SK-N-SH treated with all-trans-retinoic acid at 6 μM for 48 hours (cell line): Measurements from ENCODE around the gene BNC2.

Experiments
- ATAC-seq: fragments of 200-7000 bp; cut with Tn5 transposase; 3 replicates; pipeline ENCODE4 v1.9.1; 2020; ENCODE audit warnings: mild to moderate bottlenecking, moderate library complexity
- ARNTL ChIP-seq: fragments of 450-650 bp; formaldehyde crosslinking; IDR thresholded peaks from 2 replicates; pipeline ENCODE4 v1.5.0; 2020; ENCODE audit warnings: low read depth, mild to moderate bottlenecking, moderate library complexity, borderline replicate concordance
- CSDC2 ChIP-seq: fragments of 250-450 bp; sonication (Bioruptor Pico); IDR thresholded peaks from 2 replicates; pipeline ENCODE4 v1.5.0; 2020; ENCODE audit warnings: mild to moderate bottlenecking, moderate library complexity
- CSRNP3 ChIP-seq: fragments of 250-450 bp; sonication (Bioruptor Pico); IDR thresholded peaks from 2 replicates; pipeline ENCODE4 v1.5.1; 2021; ENCODE audit warnings: mild to moderate bottlenecking, moderate library complexity
- ESRRG ChIP-seq: fragments of 250-450 bp; sonication (Bioruptor Pico); IDR thresholded peaks from 2 replicates; pipeline ENCODE4 v1.6.1; 2021; ENCODE audit warnings: mild to moderate bottlenecking
- GLIS3 ChIP-seq: fragments of 250-450 bp; sonication (Bioruptor Pico); IDR thresholded peaks from 2 replicates; pipeline ENCODE4 v1.5.0; 2020; ENCODE audit warnings: mild to moderate bottlenecking, moderate library complexity
- ISL1 ChIP-seq: fragments of 250-450 bp; sonication (Bioruptor Pico); IDR thresholded peaks from 2 replicates; pipeline ENCODE4 v2.1.2; 2022; ENCODE audit warnings: mild to moderate bottlenecking, moderate library complexity
- OSR1 ChIP-seq: fragments of 250-450 bp; sonication (Bioruptor Pico); IDR thresholded peaks from 2 replicates; pipeline ENCODE4 v1.8.0; 2022; ENCODE audit warnings: moderate library complexity, mild to moderate bottlenecking, inconsistent platforms
- PATZ1 ChIP-seq: fragments of 250-450 bp; sonication (Bioruptor Pico); IDR thresholded peaks from 2 replicates; pipeline ENCODE4 v1.8.0; 2020; ENCODE audit warnings: mild to moderate bottlenecking, moderate library complexity, borderline replicate concordance
- POU6F1 ChIP-seq: fragments of 250-450 bp; sonication (Bioruptor Pico); IDR thresholded peaks from 2 replicates; pipeline ENCODE4 v1.8.0; 2021; ENCODE audit warnings: low read depth, mild to moderate bottlenecking, moderate library complexity, borderline replicate concordance
- PPARA ChIP-seq: fragments of 250-450 bp; sonication (Bioruptor Pico); IDR thresholded peaks from 2 replicates; pipeline ENCODE4 v1.5.0; 2020; ENCODE audit warnings: mild to moderate bottlenecking, borderline replicate concordance
- RARB ChIP-seq: fragments of 250-450 bp; sonication (Bioruptor Pico); IDR thresholded peaks from 2 replicates; pipeline ENCODE4 v1.8.0; 2021; ENCODE audit warnings: mild to moderate bottlenecking, moderate library complexity
- TCF4 ChIP-seq: fragments of 250-450 bp; sonication (Bioruptor Pico); IDR thresholded peaks from 2 replicates; pipeline ENCODE4 v1.8.0; 2021; ENCODE audit warnings: mild to moderate bottlenecking, moderate library complexity, borderline replicate concordance
- TOX ChIP-seq: fragments of 250-450 bp; sonication (Bioruptor Pico); IDR thresholded peaks from 2 replicates; pipeline ENCODE4 v1.8.0; 2021; ENCODE audit warnings: mild to moderate bottlenecking, moderate library complexity, borderline replicate concordance
- TSHZ2 ChIP-seq: fragments of 250-450 bp; sonication (Bioruptor Pico); IDR thresholded peaks from 2 replicates; pipeline ENCODE4 v1.5.0; 2020; ENCODE audit warnings: mild to moderate bottlenecking, moderate library complexity
- ZC3H10 ChIP-seq: fragments of 250-450 bp; sonication (Bioruptor Pico); IDR thresholded peaks from 2 replicates; pipeline ENCODE4 v1.5.1; 2021; ENCODE audit warnings: mild to moderate bottlenecking, moderate library complexity
- ZFP3 ChIP-seq: fragments of 250-450 bp; sonication (Bioruptor Pico); IDR thresholded peaks from 2 replicates; pipeline ENCODE4 v1.5.0; 2020; ENCODE audit warnings: mild to moderate bottlenecking, moderate library complexity
- ZFP30 ChIP-seq: fragments of 450-650 bp; formaldehyde crosslinking; IDR thresholded peaks from 2 replicates; pipeline ENCODE4 v1.5.0; 2022; ENCODE audit warnings: mild to moderate bottlenecking, moderate library complexity
- ZNF565 ChIP-seq: fragments of 450-650 bp; formaldehyde crosslinking; conservative IDR thresholded peaks from 2 replicates; pipeline ENCODE4 v1.5.0; 2020; ENCODE audit warnings: low read depth, mild to moderate bottlenecking, moderate library complexity
- ZNF70 ChIP-seq: fragments of 450-650 bp; formaldehyde crosslinking; IDR thresholded peaks from 2 replicates; pipeline ENCODE4 v1.5.0; 2020; ENCODE audit warnings: mild to moderate bottlenecking, moderate library complexity
- ZNF8 ChIP-seq: fragments of 450-650 bp; formaldehyde crosslinking; IDR thresholded peaks from 2 replicates; pipeline ENCODE4 v1.5.0; 2020; ENCODE audit warnings: mild to moderate bottlenecking, moderate library complexity
- TF ChIP-seq, protein P1 (sequence below): fragments of 250-450 bp; sonication (Bioruptor Pico); IDR thresholded peaks from 2 replicates; pipeline ENCODE4 v1.5.1; 2020; ENCODE audit warnings: low read depth, mild to moderate bottlenecking, moderate library complexity

Gene BNC2

DNA sequence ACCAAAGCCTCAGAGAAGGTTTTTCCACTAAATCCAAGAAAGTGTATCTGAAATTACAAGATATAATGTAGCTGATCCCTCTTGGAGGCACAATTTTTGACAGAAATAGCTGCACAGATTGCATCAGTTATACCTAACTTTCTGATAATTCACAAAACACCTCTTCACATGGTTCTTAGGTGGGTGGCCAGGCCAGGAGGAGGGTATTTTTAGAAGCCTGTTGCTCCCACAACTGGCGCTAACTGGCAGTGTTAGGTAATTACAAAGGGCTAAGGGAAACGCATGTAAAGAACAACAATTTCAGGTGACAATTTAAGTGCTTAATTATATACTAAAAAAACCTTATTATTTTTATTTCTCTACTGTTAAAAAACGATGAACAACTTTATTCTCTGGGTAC lies 247.9 kb downstream of the BNC2 start:
- ATAC-seq: no peak
- no peak for TF ChIP-seq PPARA (CRISPR knock-in tag)
- no peak for TF ChIP-seq TOX (CRISPR knock-in tag)
- TF ChIP-seq ARNTL (CRISPR knock-in tag): no peak
- TF ChIP-seq POU6F1 (CRISPR knock-in tag): no peak

DNA sequence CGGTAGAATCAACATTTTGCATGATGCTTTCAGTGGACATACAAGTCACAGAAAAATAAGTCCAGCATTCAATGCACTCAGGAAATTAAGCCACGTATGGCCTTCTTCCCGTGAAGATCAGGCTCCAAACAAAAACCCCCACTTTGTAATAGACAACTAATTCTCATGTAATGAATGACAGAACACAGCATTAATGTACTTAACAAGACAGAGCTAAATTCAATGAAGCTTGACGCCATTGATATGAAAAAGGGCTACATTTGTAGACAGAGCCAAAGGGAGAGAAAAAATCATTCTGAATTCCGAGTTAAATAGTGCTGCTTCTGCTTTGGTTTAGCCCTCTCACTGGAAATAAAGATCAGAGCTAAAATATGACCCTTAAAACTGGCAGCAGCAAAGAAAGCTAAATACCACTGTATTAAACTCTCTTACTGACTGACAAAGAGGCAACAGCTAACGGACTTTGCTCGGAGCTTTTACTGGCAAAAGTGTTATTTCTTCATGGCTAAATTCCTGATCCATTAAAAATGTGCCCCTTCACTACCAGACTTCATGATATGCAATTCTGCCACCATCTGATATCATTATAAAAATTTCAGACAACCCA lies 250.5 kb downstream of the BNC2 start:
- ATAC-seq: no peak
- TF ChIP-seq, protein P1, sequence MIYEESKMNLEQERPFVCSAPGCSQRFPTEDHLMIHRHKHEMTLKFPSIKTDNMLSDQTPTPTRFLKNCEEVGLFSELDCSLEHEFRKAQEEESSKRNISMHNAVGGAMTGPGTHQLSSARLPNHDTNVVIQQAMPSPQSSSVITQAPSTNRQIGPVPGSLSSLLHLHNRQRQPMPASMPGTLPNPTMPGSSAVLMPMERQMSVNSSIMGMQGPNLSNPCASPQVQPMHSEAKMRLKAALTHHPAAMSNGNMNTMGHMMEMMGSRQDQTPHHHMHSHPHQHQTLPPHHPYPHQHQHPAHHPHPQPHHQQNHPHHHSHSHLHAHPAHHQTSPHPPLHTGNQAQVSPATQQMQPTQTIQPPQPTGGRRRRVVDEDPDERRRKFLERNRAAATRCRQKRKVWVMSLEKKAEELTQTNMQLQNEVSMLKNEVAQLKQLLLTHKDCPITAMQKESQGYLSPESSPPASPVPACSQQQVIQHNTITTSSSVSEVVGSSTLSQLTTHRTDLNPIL (CRISPR knock-in tag): no peak
- no peak for TF ChIP-seq GLIS3 (CRISPR knock-in tag)
- TF ChIP-seq ZFP30 (CRISPR knock-in tag): no peak
- TF ChIP-seq ZNF70 (CRISPR knock-in tag): no peak
- no peak for TF ChIP-seq TSHZ2 (CRISPR knock-in tag)
- TF ChIP-seq PPARA (CRISPR knock-in tag): no peak
- no peak for TF ChIP-seq ZC3H10 (CRISPR knock-in tag)
- TF ChIP-seq POU6F1 (CRISPR knock-in tag): no peak
- no peak for TF ChIP-seq OSR1 (CRISPR knock-in tag)
- TF ChIP-seq ESRRG: no peak
- TF ChIP-seq ZNF565 (CRISPR knock-in tag): no peak
- no peak for TF ChIP-seq ISL1
- TF ChIP-seq RARB: no peak
- TF ChIP-seq, all 23 proteins: peak for 0

DNA sequence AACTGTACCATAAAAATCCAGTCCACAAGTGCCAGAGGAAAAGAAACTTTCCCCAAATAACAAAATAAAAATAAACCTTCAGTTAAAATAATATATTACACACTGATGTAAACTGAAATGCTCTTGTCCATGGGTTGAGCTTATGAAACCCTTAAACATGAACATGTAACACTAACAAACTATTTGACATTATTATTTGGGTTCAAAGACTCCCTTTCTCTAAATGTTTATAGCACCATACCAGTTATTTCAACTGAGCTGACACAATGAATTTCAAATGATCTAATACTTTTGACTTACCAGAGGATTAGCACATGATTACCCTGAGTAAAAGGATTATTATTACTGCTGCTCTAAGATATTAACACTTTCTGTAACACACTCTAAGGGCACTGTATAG lies 251.1 kb downstream of the BNC2 start:
- TF ChIP-seq RARB (no peak), ZNF565 (CRISPR knock-in tag) (no peak), CSDC2 (CRISPR knock-in tag) (no peak), TCF4 (CRISPR knock-in tag) (no peak)

GRCh38 chr9:16618524-16618923 lies 251.9 kb downstream of the BNC2 start:
- ATAC-seq: no peak
- TF ChIP-seq ARNTL (CRISPR knock-in tag) (no peak), PPARA (CRISPR knock-in tag) (no peak), CSRNP3 (CRISPR knock-in tag) (no peak), ZFP30 (CRISPR knock-in tag) (no peak), PATZ1 (CRISPR knock-in tag) (no peak), ZNF8 (CRISPR knock-in tag) (no peak), OSR1 (CRISPR knock-in tag) (no peak), TSHZ2 (CRISPR knock-in tag) (no peak), ZNF70 (CRISPR knock-in tag) (no peak), GLIS3 (CRISPR knock-in tag) (no peak), TCF4 (CRISPR knock-in tag) (no peak), ZFP3 (CRISPR knock-in tag) (no peak)

More for the DNA sequence above, 251.1 kb downstream of the BNC2 start:
- no peak for ATAC-seq
